ENCODE measurements around the gene ENTHD1.

DNA sequence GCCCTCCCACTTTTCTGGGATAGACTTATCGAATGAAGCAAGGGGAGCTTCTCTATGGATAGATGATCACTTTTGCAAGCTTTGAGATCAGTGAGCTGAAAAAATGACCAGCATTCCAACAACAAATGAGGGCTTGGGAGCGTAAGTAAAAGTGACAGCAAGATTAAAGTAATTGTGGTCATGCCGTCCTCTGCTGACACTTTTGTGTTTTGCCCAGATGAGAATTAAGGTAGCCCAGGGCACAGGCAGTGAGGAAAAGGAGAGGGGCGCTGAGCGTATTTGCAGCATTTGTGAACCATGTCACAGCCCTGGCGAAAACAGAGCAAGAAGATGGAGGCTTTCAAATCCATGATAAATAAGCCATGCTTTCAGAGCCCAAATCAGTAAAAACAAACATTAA, 42.1 kb upstream of the ENTHD1 start:
- no peak for TF ChIP-seq HNRNPL (IDR thresholded peaks at IDR 0.05; ENCODE audit: low read depth, low read length)
- TF ChIP-seq ZNF274 (IDR thresholded peaks at IDR 0.05; ENCODE audit: borderline replicate concordance, low read depth, low read length): no peak
- no peak for TF ChIP-seq CBX2 (IDR thresholded peaks at IDR 0.05; ENCODE audit: insufficient read depth, low read length, poor library complexity, severe bottlenecking)
- no peak for TF ChIP-seq EP300 (IDR thresholded peaks at IDR 0.05; ENCODE audit: low read length)
- TF ChIP-seq, protein P1, sequence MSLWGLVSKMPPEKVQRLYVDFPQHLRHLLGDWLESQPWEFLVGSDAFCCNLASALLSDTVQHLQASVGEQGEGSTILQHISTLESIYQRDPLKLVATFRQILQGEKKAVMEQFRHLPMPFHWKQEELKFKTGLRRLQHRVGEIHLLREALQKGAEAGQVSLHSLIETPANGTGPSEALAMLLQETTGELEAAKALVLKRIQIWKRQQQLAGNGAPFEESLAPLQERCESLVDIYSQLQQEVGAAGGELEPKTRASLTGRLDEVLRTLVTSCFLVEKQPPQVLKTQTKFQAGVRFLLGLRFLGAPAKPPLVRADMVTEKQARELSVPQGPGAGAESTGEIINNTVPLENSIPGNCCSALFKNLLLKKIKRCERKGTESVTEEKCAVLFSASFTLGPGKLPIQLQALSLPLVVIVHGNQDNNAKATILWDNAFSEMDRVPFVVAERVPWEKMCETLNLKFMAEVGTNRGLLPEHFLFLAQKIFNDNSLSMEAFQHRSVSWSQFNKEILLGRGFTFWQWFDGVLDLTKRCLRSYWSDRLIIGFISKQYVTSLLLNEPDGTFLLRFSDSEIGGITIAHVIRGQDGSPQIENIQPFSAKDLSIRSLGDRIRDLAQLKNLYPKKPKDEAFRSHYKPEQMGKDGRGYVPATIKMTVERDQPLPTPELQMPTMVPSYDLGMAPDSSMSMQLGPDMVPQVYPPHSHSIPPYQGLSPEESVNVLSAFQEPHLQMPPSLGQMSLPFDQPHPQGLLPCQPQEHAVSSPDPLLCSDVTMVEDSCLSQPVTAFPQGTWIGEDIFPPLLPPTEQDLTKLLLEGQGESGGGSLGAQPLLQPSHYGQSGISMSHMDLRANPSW (CRISPR knock-in tag; IDR thresholded peaks at IDR 0.05): no peak
- TF ChIP-seq NELFE (IDR thresholded peaks at IDR 0.05; ENCODE audit: insufficient read depth, insufficient read length): no peak
- TF ChIP-seq, protein P2, sequence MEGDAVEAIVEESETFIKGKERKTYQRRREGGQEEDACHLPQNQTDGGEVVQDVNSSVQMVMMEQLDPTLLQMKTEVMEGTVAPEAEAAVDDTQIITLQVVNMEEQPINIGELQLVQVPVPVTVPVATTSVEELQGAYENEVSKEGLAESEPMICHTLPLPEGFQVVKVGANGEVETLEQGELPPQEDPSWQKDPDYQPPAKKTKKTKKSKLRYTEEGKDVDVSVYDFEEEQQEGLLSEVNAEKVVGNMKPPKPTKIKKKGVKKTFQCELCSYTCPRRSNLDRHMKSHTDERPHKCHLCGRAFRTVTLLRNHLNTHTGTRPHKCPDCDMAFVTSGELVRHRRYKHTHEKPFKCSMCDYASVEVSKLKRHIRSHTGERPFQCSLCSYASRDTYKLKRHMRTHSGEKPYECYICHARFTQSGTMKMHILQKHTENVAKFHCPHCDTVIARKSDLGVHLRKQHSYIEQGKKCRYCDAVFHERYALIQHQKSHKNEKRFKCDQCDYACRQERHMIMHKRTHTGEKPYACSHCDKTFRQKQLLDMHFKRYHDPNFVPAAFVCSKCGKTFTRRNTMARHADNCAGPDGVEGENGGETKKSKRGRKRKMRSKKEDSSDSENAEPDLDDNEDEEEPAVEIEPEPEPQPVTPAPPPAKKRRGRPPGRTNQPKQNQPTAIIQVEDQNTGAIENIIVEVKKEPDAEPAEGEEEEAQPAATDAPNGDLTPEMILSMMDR (IDR thresholded peaks at IDR 0.05 in 2 of 3, conservative IDR thresholded peaks at IDR 0.05 in 1 of 3; ENCODE audit: insufficient read depth in 2 of 3, low read depth in 1 of 3, low read length in 3 of 3): 0 out of 6 replicates have a peak, but pooled peaks of 1 of the 3 experiments have one; percentile 14
- TF ChIP-seq FOXM1 (IDR thresholded peaks at IDR 0.05; ENCODE audit: low read depth): no peak
- no peak for TF ChIP-seq FOXM1 (CRISPR knock-in tag; IDR thresholded peaks at IDR 0.05; ENCODE audit: low read depth)

All from K562 (cell line).